PC-9 (cell line): ENCODE results near the gene MCTP1. TPM values are rescaled to one million over a fixed set of nuclear protein-coding genes. Genes with fewer than 3 reads are reported as not detected.

Experiments
- BruUV-seq: library from RNA; stranded (reverse); fragments of 400-500 nt; replicated peaks from 2 replicates; lab custom pipeline; 2021; lab: Mats Ljungman, UMichigan
- CTCF ChIA-PET: fragments of 300-600 bp; sonication (Branson Sonifier 250); formaldehyde crosslinking; loops from one replicate; lab custom pipeline; 2022; ENCODE audit warnings: antibody characterized with exemption; lab: Charles Lee
- POLR2A ChIA-PET: fragments of 300-600 bp; sonication (Branson Sonifier 250); formaldehyde crosslinking; loops from one replicate; lab custom pipeline; 2022; ENCODE audit warnings: antibody characterized with exemption; ENCODE audit not compliant: unreplicated experiment; lab: Charles Lee
- DNase-seq, 2 experiments: peaks; one replicate each; pipeline versions ENCODE4 v3.0.0 to v3.0.0-alpha.2; 2015 to 2022; ENCODE audit warnings: mixed read lengths in 1 of 2
- H2AFZ ChIP-seq: fragments of 200-600 bp; sonication (generic); 2 replicates; pipeline ENCODE4 v1.8.1; 2017; ENCODE audit warnings: antibody characterized with exemption
- H3F3A ChIP-seq: fragments of 200-600 bp; sonication (generic); 2 replicates; pipeline ENCODE4 v1.8.1; 2017; ENCODE audit warnings: antibody characterized with exemption, mild to moderate bottlenecking, low read depth; ENCODE audit not compliant: insufficient read depth
- H3K27ac ChIP-seq: fragments of 200-600 bp; sonication (generic); 2 replicates; pipeline ENCODE4 v1.6.1; 2016; ENCODE audit warnings: mixed run types
- H3K27me3 ChIP-seq: fragments of 200-600 bp; sonication (generic); 2 replicates; pipeline ENCODE4 v1.6.1; 2016; ENCODE audit warnings: low read depth, mixed run types; ENCODE audit not compliant: insufficient read depth
- H3K36me3 ChIP-seq: fragments of 200-600 bp; sonication (generic); 2 replicates; pipeline ENCODE4 v1.6.1; 2016; ENCODE audit warnings: low read depth, mixed run types
- H3K4me1 ChIP-seq: fragments of 200-600 bp; sonication (generic); replicated peaks from 2 replicates; pipeline ENCODE4 v1.6.1; 2016; ENCODE audit warnings: mixed run types; ENCODE audit not compliant: insufficient read depth
- H3K4me2 ChIP-seq: fragments of 200-600 bp; sonication (generic); 2 replicates; pipeline ENCODE4 v1.6.1; 2017; ENCODE audit warnings: mixed run types
- H3K4me3 ChIP-seq: fragments of 200-600 bp; sonication (generic); 2 replicates; pipeline ENCODE4 v1.6.1; 2016; ENCODE audit warnings: mixed run types
- H3K79me2 ChIP-seq: fragments of 200-600 bp; sonication (generic); 2 replicates; pipeline ENCODE4 v1.6.1; 2017; ENCODE audit warnings: low read depth, mixed run types
- H3K9me2 ChIP-seq: fragments of 200-600 bp; sonication (generic); 2 replicates; pipeline ENCODE4 v1.8.1; 2017; ENCODE audit warnings: mild to moderate bottlenecking; ENCODE audit not compliant: insufficient read depth
- H3K9me3 ChIP-seq: fragments of 200-600 bp; sonication (generic); 2 replicates; pipeline ENCODE4 v1.8.1; 2016; ENCODE audit warnings: low read depth; ENCODE audit not compliant: insufficient read depth
- H4K20me1 ChIP-seq: fragments of 200-600 bp; sonication (generic); 2 replicates; pipeline ENCODE4 v1.8.1; 2017; ENCODE audit not compliant: insufficient read depth
- CTCF ChIP-seq: fragments of 200-600 bp; sonication (generic); conservative IDR thresholded peaks from 2 replicates; pipeline ENCODE4 v1.6.1; 2017; ENCODE audit warnings: mixed run types, antibody characterized with exemption, mild to moderate bottlenecking, moderate library complexity
- EZH2 ChIP-seq: fragments of 200-600 bp; sonication (generic); IDR thresholded peaks from 2 replicates; pipeline ENCODE4 v1.8.0; 2017; ENCODE audit warnings: antibody characterized with exemption, low read depth
- intact Hi-C: fragments of 100-400 bp; cut with micrococcal nuclease; formaldehyde crosslinking; loops from one replicate; pipeline ENCODE4 v1.10.0; 2022; ENCODE audit not compliant: unreplicated experiment
- total RNA-seq: library from RNA; stranded (reverse); gene quantifications from 2 replicates; pipeline ENCODE4 v1.2.3, GENCODE V29; 2021

The MCTP1 gene
- total RNA-seq, 1 experiment from 2014 or later, result 3.9 TPM

- Histone ChIP-seq H3K27me3 (no peaks in the 10 kb centered on the region), H3K9me3 (no peaks in the 10 kb centered on the region), H3K27ac (no peak overlapping the region), H3K4me3 (no peak overlapping the region), H3K36me3 (no peaks in the 10 kb centered on the region), H3K9me2 (no peaks in the 10 kb centered on the region), H4K20me1 (no peaks in the 10 kb centered on the region), H2AFZ (no peak overlapping the region), H3F3A (no peaks in the 10 kb centered on the region), H3K4me2 (no peak overlapping the region), H3K79me2 (no peaks in the 10 kb centered on the region), H3K4me1 (no peaks in the 10 kb centered on the region)
- CTCF ChIA-PET, result no interaction called here
- TF ChIP-seq CTCF, result no peak
- no peak for TF ChIP-seq EZH2
- POLR2A ChIA-PET, result no interaction called here
- DNase-seq, result no peak
- intact Hi-C loops, result no loop called here
- no TSS peak for BruUV-seq
Observed at GRCh38 chr5:94812232-94812631, 472.7 kb downstream of the MCTP1 start.

- no peak overlapping the region for H2AFZ ChIP-seq
- no peak overlapping the region for H3K4me3 ChIP-seq
- no peaks in the 10 kb centered on the region for H4K20me1 ChIP-seq
- POLR2A ChIA-PET, result no interaction called here
- H3K27me3 ChIP-seq, result no peaks in the 10 kb centered on the region
- no peaks in the 10 kb centered on the region for H3K4me1 ChIP-seq
- TF ChIP-seq EZH2 (no peak), CTCF (no peak)
- BruUV-seq, result no TSS peak
- H3K27ac ChIP-seq, result no peak overlapping the region
- no peaks in the 10 kb centered on the region for H3K9me3 ChIP-seq
- intact Hi-C loops, result no loop called here
- no peaks in the 10 kb centered on the region for H3K79me2 ChIP-seq
- no peaks in the 10 kb centered on the region for H3F3A ChIP-seq
- no peak overlapping the region for H3K4me2 ChIP-seq
- no peaks in the 10 kb centered on the region for H3K9me2 ChIP-seq
- H3K36me3 ChIP-seq, result no peaks in the 10 kb centered on the region
- no peak for DNase-seq
- CTCF ChIA-PET, result no interaction called here
Observed at GRCh38 chr5:94811331-94811730, 473.6 kb downstream of the MCTP1 start.

GRCh38 chr5:94810877-94811276 is 474.0 kb downstream of the MCTP1 start:
- Histone ChIP-seq H3K27me3 (no peaks in the 10 kb centered on the region), H3F3A (no peaks in the 10 kb centered on the region), H3K4me1 (no peaks in the 10 kb centered on the region), H4K20me1 (no peaks in the 10 kb centered on the region), H3K79me2 (no peaks in the 10 kb centered on the region), H2AFZ (no peak overlapping the region), H3K4me2 (no peak overlapping the region), H3K4me3 (no peak overlapping the region), H3K27ac (no peak overlapping the region), H3K36me3 (no peaks in the 10 kb centered on the region), H3K9me2 (no peaks in the 10 kb centered on the region), H3K9me3 (no peaks in the 10 kb centered on the region)
- TF ChIP-seq CTCF (no peak), EZH2 (no peak)
- no peak for DNase-seq
- POLR2A ChIA-PET, result no interaction called here
- intact Hi-C loops, result no loop called here
- CTCF ChIA-PET, result no interaction called here
- no TSS peak for BruUV-seq
